SHP77 (cell line): ENCODE results near the gene CSTF2.
"Not testable (repeated sequence)": the region's sequence is repeated elsewhere in the genome, so short reads cannot be mapped to it uniquely, and the experiment has no call there.

Experiments
- DNase-seq, 2 experiments: peaks; one replicate each; lab custom pipeline; 2025; lab: John Stamatoyannopoulos, UW

Gene CSTF2

GRCh38 chrX:100819837-100820666 is at the start of gene CSTF2:
Gene CSTF2, plus strand, starts transcription at chrX:100820391. Its CDS starts 26 bp downstream, at chrX:100820417.
- peak; percentile 63 to 77 for DNase-seq

GRCh38 chrX:100796371-100796770 is 23.8 kb upstream of the CSTF2 start:
- not testable (repeated sequence) for DNase-seq

- DNase-seq: no peak
Observed at GRCh38 chrX:100797359-100797758, 22.8 kb upstream of the CSTF2 start.

GRCh38 chrX:100798484-100799214 is 21.5 kb upstream of the CSTF2 start:
- DNase-seq: no peak

GRCh38 chrX:100802843-100803242 is 17.3 kb upstream of the CSTF2 start:
- DNase-seq: no peak

GRCh38 chrX:100804780-100805179 is 15.4 kb upstream of the CSTF2 start:
- no peak for DNase-seq

- not testable (repeated sequence) for DNase-seq
Observed at GRCh38 chrX:100808265-100808664, 11.9 kb upstream of the CSTF2 start.

GRCh38 chrX:100812216-100813158 is 7.7 kb upstream of the CSTF2 start:
- DNase-seq: no peak

GRCh38 chrX:100817340-100817739 is 2.9 kb upstream of the CSTF2 start:
- DNase-seq: no peak

GRCh38 chrX:100819534-100819836 is 706 bp upstream of the CSTF2 start:
- DNase-seq: no peak

GRCh38 chrX:100829730-100830129 is 9.5 kb downstream of the CSTF2 start:
- DNase-seq: no peak

- DNase-seq: no peak
Observed at GRCh38 chrX:100830143-100830542, 10.0 kb downstream of the CSTF2 start.

GRCh38 chrX:100830547-100830946 is 10.4 kb downstream of the CSTF2 start:
- no peak for DNase-seq

- DNase-seq: no peak
Observed at GRCh38 chrX:100831219-100831946, 11.2 kb downstream of the CSTF2 start.

GRCh38 chrX:100850317-100850716 is 30.1 kb downstream of the CSTF2 start:
- no peak for DNase-seq

- DNase-seq: no peak
Observed at GRCh38 chrX:100852810-100853209, 32.6 kb downstream of the CSTF2 start.

GRCh38 chrX:100863326-100863864 is 43.2 kb downstream of the CSTF2 start:
- DNase-seq: no peak

GRCh38 chrX:100864657-100865391 is 44.6 kb downstream of the CSTF2 start:
- no peak for DNase-seq

GRCh38 chrX:100868273-100868672 is 48.1 kb downstream of the CSTF2 start:
- no peak for DNase-seq

GRCh38 chrX:100870527-100870926 is 50.3 kb downstream of the CSTF2 start:
- no peak for DNase-seq
